Mucosa of rectum (tissue), 2 donors: ENCODE data around the gene LRRC8D.

Source experiments
- H3K27ac ChIP-seq, 2 donors: one replicate each; pipeline ENCODE4 v1.7.0; 2013; ENCODE audit warnings: inconsistent platforms in 2 of 2, low read depth in 2 of 2, low read length in 2 of 2
- H3K27me3 ChIP-seq, 2 donors: one replicate each; pipeline ENCODE4 v1.7.0; 2013; ENCODE audit warnings: low read length in 2 of 2; ENCODE audit not compliant: control insufficient read depth in 2 of 2, insufficient read depth in 2 of 2
- H3K36me3 ChIP-seq, 2 donors: one replicate each; pipeline ENCODE4 v1.7.0; 2013; ENCODE audit warnings: low read length in 2 of 2; ENCODE audit not compliant: control insufficient read depth in 2 of 2, insufficient read depth in 2 of 2
- H3K4me1 ChIP-seq, 2 donors: one replicate each; pipeline ENCODE4 v1.7.0; 2013; ENCODE audit warnings: low read length in 2 of 2, mild to moderate bottlenecking in 1 of 2; ENCODE audit not compliant: control insufficient read depth in 2 of 2, insufficient read depth in 2 of 2
- H3K4me3 ChIP-seq, 2 donors: one replicate each; pipeline ENCODE4 v1.7.0; 2013; ENCODE audit warnings: low read length in 2 of 2
- H3K9ac ChIP-seq, 2 donors: one replicate each; pipeline ENCODE4 v1.7.0; 2013; ENCODE audit warnings: low read length in 2 of 2, low read depth in 1 of 2, mild to moderate bottlenecking in 1 of 2
- H3K9me3 ChIP-seq, 2 donors: one replicate each; pipeline ENCODE4 v1.7.0; 2013; ENCODE audit warnings: low read length in 2 of 2; ENCODE audit not compliant: control insufficient read depth in 2 of 2
- donor health status: healthy.
- donor health status: Normal muscosa, but diverticular disease.

LRRC8D gene

DNA sequence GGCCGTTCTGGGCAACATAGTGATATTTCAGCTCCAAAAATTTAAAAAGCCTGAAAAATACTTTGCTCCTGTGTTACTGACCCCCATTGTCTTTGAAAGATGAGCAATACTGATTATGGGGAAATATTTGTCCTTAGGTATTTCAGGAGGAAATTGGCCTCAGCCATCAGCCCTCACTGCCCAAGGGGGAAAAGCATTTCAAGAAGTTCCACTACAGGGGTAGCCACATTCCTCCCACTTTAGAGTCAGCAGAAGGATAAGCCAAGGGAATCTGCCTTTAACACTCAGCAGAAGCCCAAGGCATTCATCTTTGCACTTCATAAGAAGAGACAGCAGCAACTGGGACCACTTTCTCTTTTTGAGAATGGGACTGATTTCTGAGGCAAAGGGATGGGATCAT is 133.6 kb downstream of the LRRC8D start:
- H3K9ac ChIP-seq = no peak overlapping the region
- H3K9me3 ChIP-seq = no peaks in the 10 kb centered on the region
- no peaks in the 10 kb centered on the region for H3K27me3 ChIP-seq
- no peaks in the 10 kb centered on the region for H3K36me3 ChIP-seq
- H3K27ac ChIP-seq = no peak overlapping the region
- no peak overlapping the region for H3K4me3 ChIP-seq
- peaks cover 7 to 13% of the 10 kb centered on the region in 2 donors for H3K4me1 ChIP-seq

GRCh38 chr1:89955311-89956205 is 134.7 kb downstream of the LRRC8D start:
- no peak overlapping the region for H3K27ac ChIP-seq
- H3K4me3 ChIP-seq = no peak overlapping the region
- H3K36me3 ChIP-seq = no peaks in the 10 kb centered on the region
- H3K27me3 ChIP-seq = no peaks in the 10 kb centered on the region
- no peak overlapping the region for H3K9ac ChIP-seq
- H3K4me1 ChIP-seq = peaks cover 4% of the 10 kb centered on the region in 2 donors
- no peaks in the 10 kb centered on the region for H3K9me3 ChIP-seq

GRCh38 chr1:89957107-89957506 is 136.3 kb downstream of the LRRC8D start:
- Histone ChIP-seq H3K4me1 (peaks cover 0 to 6% of the 10 kb centered on the region in 2 donors), H3K9me3 (no peaks in the 10 kb centered on the region), H3K9ac (no peak overlapping the region), H3K27ac (no peak overlapping the region), H3K4me3 (no peak overlapping the region), H3K36me3 (no peaks in the 10 kb centered on the region), H3K27me3 (no peaks in the 10 kb centered on the region)

DNA sequence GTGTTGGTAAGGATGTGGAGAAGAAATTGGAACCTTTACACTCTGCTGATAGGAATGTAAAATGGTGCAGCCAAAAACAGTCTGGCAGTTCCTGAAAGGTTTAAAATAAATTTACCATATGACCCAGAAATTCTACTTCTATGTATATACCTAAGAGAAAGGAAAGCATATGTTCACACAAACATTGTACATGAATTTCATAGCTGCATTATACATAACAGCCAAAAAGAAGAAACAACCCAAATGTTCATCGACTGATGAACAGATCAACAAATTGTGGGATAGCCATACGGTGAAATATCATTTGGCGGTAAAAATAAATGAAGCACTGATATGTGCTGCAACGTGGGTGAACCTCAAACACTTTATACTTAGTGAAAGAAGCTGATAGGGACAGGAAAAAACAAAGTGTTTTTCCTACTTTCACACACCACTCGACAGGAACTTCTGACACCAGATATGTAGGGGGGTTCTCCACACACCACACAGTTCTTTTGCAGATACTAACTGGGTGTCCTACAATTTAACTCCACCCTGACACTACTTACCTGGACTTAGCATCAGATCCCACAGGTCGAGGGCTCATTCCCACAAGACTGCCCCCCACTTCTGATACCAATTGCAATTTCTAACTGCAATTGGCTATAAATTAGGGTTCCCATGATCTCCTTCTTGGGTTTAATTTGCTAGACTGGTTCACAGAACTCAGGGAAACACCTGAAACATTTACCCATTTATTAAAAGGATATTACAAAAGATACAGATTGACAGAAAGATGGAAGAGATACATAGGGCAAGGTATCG is 138.2 kb downstream of the LRRC8D start:
- no peaks in the 10 kb centered on the region for H3K27me3 ChIP-seq
- no peak overlapping the region for H3K4me3 ChIP-seq

DNA sequence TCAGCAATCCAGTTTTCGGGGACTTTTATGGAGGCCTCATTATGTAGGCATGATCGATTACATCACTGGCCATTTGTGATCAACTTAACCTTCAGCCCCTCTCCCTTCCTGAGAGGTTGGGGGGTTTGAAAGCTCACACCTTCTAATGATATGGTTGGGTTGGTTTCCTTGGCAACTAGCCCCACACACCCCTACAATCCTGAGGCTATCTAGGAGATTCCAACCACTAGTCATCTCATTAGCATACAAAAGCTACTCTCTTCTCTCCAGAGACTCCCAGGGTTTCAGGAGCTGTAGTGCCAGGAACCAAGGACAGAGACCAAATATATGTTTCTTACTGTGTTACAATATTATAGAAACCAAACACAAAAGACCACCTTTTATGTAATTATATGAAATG is 138.9 kb downstream of the LRRC8D start:
- Histone ChIP-seq H3K36me3 (no peaks in the 10 kb centered on the region), H3K27me3 (no peaks in the 10 kb centered on the region), H3K4me1 (peaks cover 0 to 2% of the 10 kb centered on the region in 2 donors), H3K27ac (no peak overlapping the region), H3K9me3 (no peaks in the 10 kb centered on the region), H3K9ac (no peak overlapping the region), H3K4me3 (no peak overlapping the region)

More for the DNA sequence above, 138.2 kb downstream of the LRRC8D start:
- no peaks in the 10 kb centered on the region for H3K9me3 ChIP-seq
- H3K27ac ChIP-seq = no peak overlapping the region
- no peak overlapping the region for H3K9ac ChIP-seq
- H3K4me1 ChIP-seq = peaks cover 0 to 2% of the 10 kb centered on the region in 2 donors
- H3K36me3 ChIP-seq = no peaks in the 10 kb centered on the region

DNA sequence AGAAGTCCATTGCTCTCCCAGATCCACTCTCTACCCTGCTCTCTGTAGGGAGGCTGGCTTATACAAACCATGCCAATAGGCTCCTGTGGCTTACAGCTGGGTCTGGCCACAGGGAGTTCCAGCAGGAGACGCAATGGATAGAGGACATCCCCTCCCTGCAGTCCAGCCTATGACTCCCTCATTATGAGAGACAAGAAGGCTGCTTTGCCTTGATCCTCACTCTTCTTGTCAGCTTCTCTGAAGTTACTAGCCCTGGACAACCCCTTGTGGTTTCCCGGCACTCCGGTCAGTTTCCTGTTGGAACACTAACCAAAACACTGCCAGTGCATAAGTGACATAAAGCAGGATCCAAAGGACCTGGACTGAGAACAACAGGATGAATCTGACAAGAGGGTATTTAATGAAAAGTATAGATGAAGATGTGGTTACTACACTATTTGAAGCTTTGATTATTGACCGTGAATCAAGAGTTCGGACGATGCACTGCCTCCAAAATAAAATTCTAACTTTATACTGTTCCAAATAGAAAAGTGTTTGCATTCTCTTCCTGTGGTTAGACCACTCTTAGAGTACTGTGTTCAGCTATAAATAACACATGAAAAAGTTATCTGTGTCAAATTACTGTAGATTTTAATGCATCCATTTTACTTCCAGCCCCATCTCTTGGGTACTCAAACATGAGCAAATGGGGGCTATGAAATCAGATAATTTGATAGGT is 141.4 kb downstream of the LRRC8D start:
- Histone ChIP-seq H3K9ac (no peak overlapping the region), H3K27me3 (no peaks in the 10 kb centered on the region), H3K9me3 (no peaks in the 10 kb centered on the region), H3K36me3 (no peaks in the 10 kb centered on the region), H3K27ac (no peak overlapping the region), H3K4me3 (no peak overlapping the region), H3K4me1 (peaks cover 0 to 2% of the 10 kb centered on the region in 2 donors)

DNA sequence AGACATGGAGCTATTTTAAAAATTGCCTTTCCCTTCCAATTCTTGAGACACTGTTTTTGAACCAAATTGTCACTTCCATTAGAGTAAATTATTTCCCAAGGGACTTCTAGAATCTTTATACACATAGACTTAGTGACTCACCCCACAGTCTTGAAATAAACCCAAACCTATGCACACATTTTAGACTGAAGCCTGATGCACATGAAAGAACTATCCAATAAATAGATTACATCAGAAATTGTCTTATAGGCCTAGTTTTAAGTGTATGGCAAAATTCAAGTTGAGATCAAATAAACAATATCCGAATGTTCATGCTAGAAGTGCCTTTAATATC is 141.9 kb downstream of the LRRC8D start:
- Histone ChIP-seq H3K27ac (no peak overlapping the region), H3K4me1 (peaks cover 0 to 2% of the 10 kb centered on the region in 2 donors), H3K27me3 (no peaks in the 10 kb centered on the region), H3K9me3 (no peaks in the 10 kb centered on the region), H3K36me3 (no peaks in the 10 kb centered on the region), H3K9ac (no peak overlapping the region), H3K4me3 (no peak overlapping the region)

GRCh38 chr1:89965193-89965768 is 144.4 kb downstream of the LRRC8D start:
- Histone ChIP-seq H3K4me3 (no peak overlapping the region), H3K27ac (no peak overlapping the region)

GRCh38 chr1:89966656-89967055 is 145.8 kb downstream of the LRRC8D start:
- Histone ChIP-seq H3K9ac (no peak overlapping the region), H3K27ac (no peak overlapping the region), H3K4me3 (no peak overlapping the region), H3K27me3 (no peaks in the 10 kb centered on the region), H3K36me3 (no peaks in the 10 kb centered on the region), H3K9me3 (no peaks in the 10 kb centered on the region), H3K4me1 (peaks cover 0 to 2% of the 10 kb centered on the region in 2 donors)

More at GRCh38 chr1:89965193-89965768, 144.4 kb downstream of the LRRC8D start:
- Histone ChIP-seq H3K9me3 (no peaks in the 10 kb centered on the region), H3K27me3 (no peaks in the 10 kb centered on the region), H3K36me3 (no peaks in the 10 kb centered on the region), H3K4me1 (peaks cover 0 to 2% of the 10 kb centered on the region in 2 donors), H3K9ac (no peak overlapping the region)
